ENCODE results near the gene CLCN5. TPM values are rescaled to one million over a fixed set of nuclear protein-coding genes. Genes with fewer than 3 reads are reported as not detected.

CLCN5 gene
- total and polyA plus RNA-seq, 2 of the 13 experiments (the other 11 are each of a cell fraction or from before 2014, with no cell fraction given), result 7.8 to 27.3 TPM

- TF ChIP-seq, protein P1, sequence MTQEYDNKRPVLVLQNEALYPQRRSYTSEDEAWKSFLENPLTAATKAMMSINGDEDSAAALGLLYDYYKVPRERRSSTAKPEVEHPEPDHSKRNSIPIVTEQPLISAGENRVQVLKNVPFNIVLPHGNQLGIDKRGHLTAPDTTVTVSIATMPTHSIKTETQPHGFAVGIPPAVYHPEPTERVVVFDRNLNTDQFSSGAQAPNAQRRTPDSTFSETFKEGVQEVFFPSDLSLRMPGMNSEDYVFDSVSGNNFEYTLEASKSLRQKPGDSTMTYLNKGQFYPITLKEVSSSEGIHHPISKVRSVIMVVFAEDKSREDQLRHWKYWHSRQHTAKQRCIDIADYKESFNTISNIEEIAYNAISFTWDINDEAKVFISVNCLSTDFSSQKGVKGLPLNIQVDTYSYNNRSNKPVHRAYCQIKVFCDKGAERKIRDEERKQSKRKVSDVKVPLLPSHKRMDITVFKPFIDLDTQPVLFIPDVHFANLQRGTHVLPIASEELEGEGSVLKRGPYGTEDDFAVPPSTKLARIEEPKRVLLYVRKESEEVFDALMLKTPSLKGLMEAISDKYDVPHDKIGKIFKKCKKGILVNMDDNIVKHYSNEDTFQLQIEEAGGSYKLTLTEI (CRISPR knock-in tag; conservative IDR thresholded peaks at IDR 0.05), result no peak
- no peak for TF ChIP-seq ZNF713 (CRISPR knock-in tag; IDR thresholded peaks at IDR 0.05)
- TF ChIP-seq TRIM22 (IDR thresholded peaks at IDR 0.05), result no peak
- no peak for TF ChIP-seq ZNF101 (CRISPR knock-in tag; IDR thresholded peaks at IDR 0.05; ENCODE audit: borderline replicate concordance, low read depth)
- TF ChIP-seq ZNF549 (CRISPR knock-in tag; IDR thresholded peaks at IDR 0.05), result no peak
- peak; percentile 42 for TF ChIP-seq ZMYM4 (CRISPR knock-in tag; IDR thresholded peaks at IDR 0.05)
- no peak for TF ChIP-seq NRL (CRISPR knock-in tag; IDR thresholded peaks at IDR 0.05; ENCODE audit: borderline replicate concordance)
- TF ChIP-seq MAFG (CRISPR knock-in tag; IDR thresholded peaks at IDR 0.05), result no peak
- TF ChIP-seq PCBP1 (IDR thresholded peaks at IDR 0.05; ENCODE audit: borderline replicate concordance, low read depth, low read length), result no peak
- TF ChIP-seq AHDC1 (CRISPR knock-in tag; IDR thresholded peaks at IDR 0.05; ENCODE audit: borderline replicate concordance), result no peak
- TF ChIP-seq ZNF501 (CRISPR knock-in tag; IDR thresholded peaks at IDR 0.05), result 0 out of 2 replicates have a peak, but pooled peaks have one; percentile 26
- TF ChIP-seq ZSCAN31 (CRISPR knock-in tag; IDR thresholded peaks at IDR 0.05; ENCODE audit: low read depth), result no peak
- TF ChIP-seq ZNF382 (CRISPR knock-in tag; IDR thresholded peaks at IDR 0.05; ENCODE audit: borderline replicate concordance), result no peak
- no peak for TF ChIP-seq CBX1 (IDR thresholded peaks at IDR 0.05; ENCODE audit: low read depth)
- TF ChIP-seq HNF4A (CRISPR knock-in tag; IDR thresholded peaks at IDR 0.05), result peak; percentile 34; the same call in 1 of the 2 replicates
- TF ChIP-seq MTERF4 (CRISPR knock-in tag; IDR thresholded peaks at IDR 0.05), result no peak
- TF ChIP-seq RBM39 (IDR thresholded peaks at IDR 0.05; ENCODE audit: low read depth, low read length, poor library complexity, severe bottlenecking), result no peak
- no peak for TF ChIP-seq ZNF3 (CRISPR knock-in tag; IDR thresholded peaks at IDR 0.05)
- no peak for TF ChIP-seq NR2C2 (CRISPR knock-in tag; IDR thresholded peaks at IDR 0.05; ENCODE audit: borderline replicate concordance)
These were observed 145.3 kb downstream of the CLCN5 start (continued) for GRCh38 chrX:50067435-50068284.
